OCI-LY1 (cell line): ENCODE results near the gene CERK.

Experiments
- CTCF ChIP-seq: fragments of 200-600 bp; sonication (generic), shearing (Covaris generic); IDR thresholded peaks from 2 replicates; pipeline ENCODE4 v1.5.1; 2017; ENCODE audit warnings: mild to moderate bottlenecking, antibody characterized with exemption, low read length, moderate library complexity, mixed read lengths
- EZH2 ChIP-seq: fragments of 200-600 bp; sonication (generic), shearing (Covaris generic); IDR thresholded peaks from 2 replicates; pipeline ENCODE4 v1.8.0; 2017; ENCODE audit warnings: borderline replicate concordance, mixed run types, mild to moderate bottlenecking, antibody characterized with exemption, low read length, moderate library complexity, mixed read lengths

- TF ChIP-seq CTCF (no peak), EZH2 (no peak)
Observed at GRCh38 chr22:46652847-46653331, 85.2 kb downstream of the CERK start.
